Activated CD4-positive, alpha-beta T cell treated with anti-CD3 and anti-CD28 coated beads, Interleukin-10, Interleukin-2, amounts not matched to agents 100 ng/mL and 50 ng/mL, durations not matched to agents 16 hours and 8 hours (primary cell): ENCODE results near the gene MYO6.
"Not testable (repeated sequence)": the region's sequence is repeated elsewhere in the genome, so short reads cannot be mapped to it uniquely, and the experiment has no call there.

Source experiments
- DNase-seq: peaks from one replicate; pipeline ENCODE4 v3.0.0-alpha.2; 2020

The MYO6 gene

DNA sequence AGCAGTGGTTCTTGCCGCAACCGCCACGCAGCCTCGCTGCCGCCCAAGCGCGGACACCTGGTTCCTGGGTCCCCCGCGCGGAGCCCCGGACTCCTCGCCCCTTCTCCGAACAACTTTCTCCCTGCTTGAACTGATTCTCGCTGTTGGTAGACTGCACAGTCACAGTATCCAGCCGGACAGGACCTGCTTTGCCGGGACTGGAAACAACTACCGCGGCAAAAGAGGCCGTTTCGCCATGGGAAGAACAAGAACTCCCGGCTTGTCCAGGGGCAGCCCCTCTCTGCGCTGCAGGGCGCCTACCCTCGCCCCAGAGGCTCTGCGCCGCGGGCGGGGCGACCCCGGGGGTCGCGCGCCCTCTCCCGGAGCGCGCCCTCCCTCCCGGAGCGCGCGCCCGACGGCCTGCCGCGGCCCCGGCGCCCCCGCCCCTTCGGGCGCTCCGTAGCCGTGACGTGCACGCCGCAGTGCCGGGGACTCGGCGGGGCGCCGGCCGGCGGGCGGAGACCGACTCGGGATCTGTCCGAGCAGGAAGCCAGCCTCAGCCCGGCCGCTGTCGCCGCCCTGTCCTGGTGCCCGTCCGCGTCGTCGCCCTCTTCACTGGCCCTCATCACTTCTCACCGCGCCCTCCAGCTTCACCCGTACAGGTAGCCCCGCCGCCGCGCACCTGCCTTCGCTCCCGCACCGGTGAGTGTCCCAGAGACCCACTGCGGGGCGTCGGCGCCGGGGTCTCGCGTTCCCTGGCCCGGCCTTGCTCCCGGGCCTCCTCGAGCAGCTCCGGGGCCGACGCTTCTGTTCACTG is at the start of gene MYO6:
Gene MYO6, plus strand, starts transcription at position 497 of the 796 bp plus-strand sequence. CDS start 68,309 bp downstream, outside the sequence.
- peak; percentile 45 for DNase-seq

DNA sequence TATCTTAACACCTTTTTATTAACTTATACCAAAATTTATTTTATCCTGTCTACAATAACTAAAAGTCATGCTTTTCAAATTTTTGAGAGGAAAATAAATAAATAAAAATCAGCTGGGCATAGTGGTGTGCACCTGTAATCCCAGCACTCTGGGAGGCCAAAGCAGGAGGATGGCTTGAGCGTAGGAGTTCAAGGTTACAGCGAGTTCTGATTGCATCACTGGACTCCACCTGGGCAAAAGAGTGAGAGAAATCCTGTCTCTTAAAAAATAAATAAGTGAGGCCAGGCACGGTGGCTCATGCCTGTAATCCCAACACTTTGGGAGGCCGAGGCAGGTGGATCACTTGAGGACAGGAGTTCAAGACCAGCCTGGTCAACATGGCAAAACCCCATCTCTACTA is 40.7 kb upstream of the MYO6 start:
- DNase-seq: not testable (repeated sequence)

- no peak for DNase-seq
Observed at GRCh38 chr6:75711173-75711572, 37.9 kb upstream of the MYO6 start.

GRCh38 chr6:75719133-75719532 is 29.9 kb upstream of the MYO6 start:
- no peak for DNase-seq

- DNase-seq: no peak
Observed at GRCh38 chr6:75723382-75723781, 25.7 kb upstream of the MYO6 start.

- no peak for DNase-seq
Observed at GRCh38 chr6:75727206-75727605, 21.8 kb upstream of the MYO6 start.

DNA sequence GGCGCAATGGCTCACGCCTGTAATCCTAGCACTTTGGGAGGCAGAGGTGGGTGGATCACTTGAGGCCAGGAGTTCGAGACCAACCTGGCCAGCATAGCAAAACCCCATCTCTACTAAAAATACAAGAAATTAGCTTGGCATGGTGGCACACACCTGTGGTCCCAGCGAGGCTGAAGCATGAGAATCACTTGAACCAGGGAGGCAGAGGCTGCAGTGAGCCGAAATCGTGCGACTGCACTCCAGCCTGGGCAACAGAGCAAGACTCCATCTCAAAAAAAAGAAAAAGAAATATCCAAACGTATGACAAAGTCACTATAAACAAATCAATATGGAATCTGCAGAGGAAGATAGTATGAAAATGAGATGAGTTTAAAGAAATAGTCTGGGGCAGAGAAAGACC is 18.0 kb upstream of the MYO6 start:
- not testable (repeated sequence) for DNase-seq

DNA sequence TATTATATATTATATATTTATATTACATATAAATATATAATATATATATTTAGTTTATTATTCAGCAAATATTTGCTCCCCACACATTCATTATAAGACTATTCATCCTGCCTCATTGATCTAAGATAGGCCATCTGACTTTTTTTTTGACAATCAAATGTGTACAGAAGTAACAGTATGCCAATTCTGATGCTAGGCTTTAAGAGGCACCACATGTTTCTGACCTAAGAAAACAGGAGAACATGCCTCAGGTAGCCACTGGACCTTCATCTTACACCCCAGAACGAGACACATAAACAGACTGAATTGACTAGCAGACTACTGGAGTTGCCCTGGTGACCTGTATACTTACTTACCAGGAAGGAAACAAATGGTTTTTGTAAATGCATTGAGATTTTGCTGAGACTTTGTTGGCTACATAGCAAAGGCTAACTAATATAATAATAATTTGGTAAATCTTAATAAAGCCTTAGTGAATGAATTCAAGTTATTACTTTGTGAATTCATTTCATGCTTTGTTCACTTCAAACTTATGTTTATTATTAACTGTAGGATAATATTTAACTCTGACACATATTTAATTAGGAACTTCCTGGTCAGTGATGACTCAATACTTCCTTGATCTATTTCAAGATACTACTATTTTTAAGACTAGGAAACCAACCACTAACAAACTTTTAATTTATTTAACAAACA is 13.4 kb upstream of the MYO6 start:
- no peak for DNase-seq

DNA sequence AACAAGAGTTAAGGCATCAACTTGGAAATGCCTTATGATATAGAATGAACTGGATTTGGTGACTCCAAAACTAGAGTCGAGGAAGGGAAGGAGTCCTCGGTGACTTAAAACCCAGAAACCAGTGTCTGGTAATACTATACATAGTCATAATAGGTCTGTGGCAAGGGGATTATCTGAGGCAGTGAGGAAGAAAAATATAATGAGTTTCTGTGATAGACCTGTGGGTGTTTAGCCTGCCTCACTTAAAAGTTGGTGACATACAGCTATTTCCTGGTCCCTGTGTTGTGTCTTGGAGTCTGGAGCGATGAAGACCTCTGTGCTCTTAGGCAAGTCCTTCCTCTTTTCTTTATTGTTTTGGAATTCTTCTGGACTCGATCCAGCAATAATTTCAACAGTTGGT is 5.1 kb upstream of the MYO6 start:
- DNase-seq: no peak

DNA sequence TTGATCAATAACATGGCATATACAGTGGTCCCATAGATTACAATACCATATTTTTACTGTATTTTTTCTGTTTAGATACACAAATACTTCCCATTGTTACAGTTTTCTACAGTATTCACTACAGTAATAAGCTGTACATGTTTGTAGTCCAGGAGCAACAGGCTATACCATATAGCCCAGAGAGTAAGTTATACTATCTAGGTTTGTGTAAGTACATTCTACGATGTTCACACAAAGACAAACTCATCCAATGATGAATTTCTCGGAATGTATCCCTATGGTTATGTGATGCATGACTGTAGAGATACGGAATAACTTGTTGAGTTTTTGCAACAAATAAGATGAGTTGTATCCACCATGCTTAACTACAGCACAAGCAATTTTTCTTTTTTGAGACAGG is 3.6 kb upstream of the MYO6 start:
- DNase-seq: no peak

GRCh38 chr6:75746221-75746620 is 2.8 kb upstream of the MYO6 start:
- DNase-seq: no peak

DNA sequence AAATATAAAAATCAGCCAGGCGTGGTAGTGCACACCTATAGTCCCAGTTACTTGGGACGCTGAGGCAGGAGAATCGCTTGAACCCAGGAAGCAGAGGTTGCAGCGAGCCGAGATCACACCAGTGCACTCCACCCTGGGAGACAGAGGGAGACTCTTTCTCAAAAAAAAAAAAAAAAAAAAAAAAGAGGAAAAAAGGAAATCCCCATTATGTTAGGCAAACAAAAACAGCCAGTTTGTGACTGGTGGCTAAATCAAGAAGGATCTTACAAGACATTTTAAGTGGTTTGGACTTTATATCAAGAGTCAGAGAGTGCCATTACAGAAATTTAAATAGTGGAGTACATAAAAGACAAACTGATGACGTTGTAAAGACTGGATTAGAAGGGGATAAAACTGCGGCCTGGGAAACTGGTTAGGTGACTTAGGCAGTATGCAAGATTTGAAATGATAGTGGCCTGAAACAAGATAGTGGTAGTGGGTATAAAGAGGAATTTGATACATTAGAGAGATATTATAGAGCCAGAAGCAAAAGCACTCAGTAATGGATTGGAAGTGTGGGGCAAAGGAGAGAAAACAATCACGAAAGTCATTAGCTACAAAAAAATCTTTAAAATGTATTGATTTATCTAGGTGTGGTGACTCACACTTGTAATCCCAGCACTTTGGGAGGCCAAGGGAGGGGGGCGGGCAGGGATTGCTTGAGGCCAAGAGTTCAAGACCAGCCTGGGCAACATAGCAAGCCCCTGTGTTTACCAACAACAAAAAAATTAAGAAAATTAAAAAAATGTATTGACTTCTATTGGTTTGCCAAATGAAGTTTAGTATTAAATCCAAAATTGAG is 1.7 kb upstream of the MYO6 start:
- DNase-seq: no peak

GRCh38 chr6:75748003-75748742 is 866 bp upstream of the MYO6 start:
- DNase-seq: no peak

GRCh38 chr6:75751443-75751842 is 2.4 kb downstream of the MYO6 start:
- DNase-seq: no peak

DNA sequence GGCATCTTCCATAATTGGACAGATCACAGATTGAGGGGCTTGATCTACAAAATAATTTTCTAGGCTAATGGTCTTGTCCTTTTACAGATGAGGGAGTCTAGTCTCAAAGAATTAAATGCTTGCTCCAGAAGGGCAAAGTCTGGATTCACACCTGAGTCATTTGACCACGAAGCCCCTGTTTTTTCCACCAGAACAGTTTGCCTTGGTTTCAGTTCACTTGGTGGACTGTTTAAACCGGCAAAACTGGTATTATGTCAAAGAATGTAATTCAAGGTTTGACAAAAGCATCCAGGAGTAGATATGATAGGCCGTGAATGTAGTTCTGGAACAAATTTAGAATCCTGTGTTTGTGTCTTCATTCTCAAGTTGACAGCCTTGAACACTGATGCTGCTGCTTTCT is 3.3 kb downstream of the MYO6 start:
- no peak for DNase-seq

DNA sequence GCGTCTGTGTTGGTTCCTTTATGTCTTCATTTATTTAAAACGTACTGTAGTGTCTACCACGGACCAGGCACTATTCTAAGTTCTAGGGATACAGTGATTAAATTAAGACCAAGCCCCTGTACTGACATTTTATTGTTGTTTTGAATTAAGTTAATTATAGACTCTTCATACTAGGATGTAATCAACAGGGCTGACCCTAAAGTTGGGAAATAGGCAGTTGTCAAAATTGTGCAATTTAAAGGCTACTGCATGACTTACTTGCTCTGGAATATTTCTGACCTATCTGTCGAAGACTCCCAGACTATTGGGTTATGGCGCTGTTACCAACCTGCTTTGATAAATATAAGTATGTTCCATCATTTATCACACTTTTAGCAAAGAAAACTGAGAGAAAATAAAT is 6.7 kb downstream of the MYO6 start:
- DNase-seq: no peak

DNA sequence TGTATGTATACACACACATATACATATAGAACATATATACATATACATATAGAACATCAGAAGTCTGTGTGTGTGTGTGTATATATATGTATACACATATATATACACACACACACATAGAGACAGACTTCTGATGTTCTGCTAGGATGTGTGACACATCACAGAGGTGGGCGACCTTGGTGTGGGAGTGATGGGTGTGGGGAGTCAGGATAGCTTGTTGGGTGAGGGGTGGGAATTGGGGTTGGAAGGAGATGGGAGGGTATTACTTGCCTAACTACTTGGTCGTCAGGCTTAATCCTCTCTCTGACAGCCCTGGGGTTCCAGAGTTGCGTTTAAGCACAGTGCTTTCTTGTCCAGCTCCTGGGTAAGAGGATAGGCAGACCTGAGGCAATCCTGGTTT is 8.3 kb downstream of the MYO6 start:
- DNase-seq: no peak

- no peak for DNase-seq
Observed at GRCh38 chr6:75758061-75758460, 9.0 kb downstream of the MYO6 start.

GRCh38 chr6:75759207-75759606 is 10.2 kb downstream of the MYO6 start:
- no peak for DNase-seq

DNA sequence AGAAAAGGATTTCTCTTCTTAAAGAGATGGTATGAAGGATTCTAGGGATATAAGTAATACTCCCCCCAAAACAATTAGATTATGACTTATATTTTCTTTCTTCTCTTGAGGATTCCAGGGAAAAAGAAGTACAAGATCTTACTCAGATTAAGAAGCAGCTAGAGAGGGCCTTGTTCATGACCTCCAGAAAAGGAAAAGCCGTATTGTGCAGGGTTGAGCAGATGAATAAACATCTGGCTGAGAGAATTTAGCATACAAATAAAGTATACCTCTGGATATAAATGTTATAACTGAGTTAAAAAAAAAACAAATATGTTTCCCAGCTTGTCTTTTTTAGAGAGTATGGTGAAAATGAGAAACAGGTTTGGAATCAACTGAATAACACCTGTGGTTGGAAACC is 11.3 kb downstream of the MYO6 start:
- DNase-seq: no peak

DNA sequence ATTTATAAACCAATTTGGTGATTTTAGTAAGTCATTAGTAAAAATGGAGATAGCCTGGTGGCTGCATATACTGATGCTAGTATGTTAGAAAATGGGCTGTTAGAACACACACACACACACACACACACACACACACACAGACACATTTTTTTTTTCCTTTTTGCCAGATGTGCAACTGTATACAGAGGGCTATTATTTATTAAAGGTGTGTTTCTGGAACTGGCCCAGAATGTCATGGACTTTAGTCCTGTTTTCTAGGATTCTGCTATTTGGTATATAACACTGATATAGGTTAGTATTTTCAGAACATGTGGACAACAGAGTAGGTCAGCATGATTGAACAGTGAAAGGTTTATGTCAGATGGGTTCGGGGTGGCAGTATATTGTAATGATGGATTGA is 12.4 kb downstream of the MYO6 start:
- no peak for DNase-seq

DNA sequence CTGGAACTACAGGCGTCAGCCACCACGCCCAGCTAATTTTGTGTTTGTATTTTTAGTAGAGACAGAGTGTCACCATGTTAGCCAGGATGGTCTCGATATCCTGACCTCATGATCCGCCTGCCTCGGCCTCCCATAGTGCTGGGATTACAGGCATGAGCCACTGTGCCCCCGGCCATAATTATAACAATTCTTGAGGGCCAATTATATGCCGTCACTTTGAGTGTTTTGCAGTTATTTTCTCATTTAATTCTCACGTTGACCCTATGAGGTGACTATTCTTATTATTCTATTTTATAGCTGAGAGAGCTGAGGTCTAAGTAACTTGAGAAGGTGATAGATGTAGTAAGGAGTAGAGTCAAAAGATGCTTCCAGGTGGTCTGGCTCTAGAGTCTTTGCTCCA is 13.0 kb downstream of the MYO6 start:
- DNase-seq: no peak

GRCh38 chr6:75766387-75766786 is 17.3 kb downstream of the MYO6 start:
- no peak for DNase-seq
